Trophoblast cell (in vitro differentiated cells and primary cell): ENCODE data around the gene C1RL.
"Not testable (repeated sequence)": the region's sequence is repeated elsewhere in the genome, so short reads cannot be mapped to it uniquely, and the experiment has no call there.

Source experiments
- DNase-seq, 2 donors: peaks; one replicate each; pipeline ENCODE4 v3.0.0-alpha.2; 2016
- H2AFZ ChIP-seq: 2 replicates; pipeline ENCODE4 v1.6.1; 2013; ENCODE audit warnings: low read length, moderate library complexity, mild to moderate bottlenecking; ENCODE audit not compliant: insufficient read depth, poor library complexity
- H2AK5ac ChIP-seq: 2 replicates; pipeline ENCODE4 v1.6.1; 2013; ENCODE audit warnings: mild to moderate bottlenecking, low read length
- H2BK120ac ChIP-seq: 2 replicates; pipeline ENCODE4 v1.6.1; 2013; ENCODE audit warnings: low read length, mild to moderate bottlenecking, moderate library complexity; ENCODE audit not compliant: insufficient read depth, poor library complexity
- H2BK12ac ChIP-seq: 2 replicates; pipeline ENCODE4 v1.6.1; 2013; ENCODE audit warnings: mild to moderate bottlenecking, low read length, moderate library complexity
- H2BK5ac ChIP-seq: 2 replicates; pipeline ENCODE4 v1.6.1; 2013; ENCODE audit warnings: low read length, low read depth, moderate library complexity, mild to moderate bottlenecking; ENCODE audit not compliant: poor library complexity
- H3K14ac ChIP-seq: 2 replicates; pipeline ENCODE4 v1.6.1; 2013; ENCODE audit warnings: mild to moderate bottlenecking, low read length
- H3K18ac ChIP-seq: 2 replicates; pipeline ENCODE4 v1.6.1; 2013; ENCODE audit warnings: mild to moderate bottlenecking, low read length
- H3K23ac ChIP-seq: 2 replicates; pipeline ENCODE4 v1.6.1; 2013; ENCODE audit warnings: low read length
- H3K27ac ChIP-seq: 2 replicates; pipeline ENCODE4 v1.5.1; 2013; ENCODE audit warnings: low read depth, mild to moderate bottlenecking, inconsistent platforms, low read length, moderate library complexity
- H3K27me3 ChIP-seq: 2 replicates; pipeline ENCODE4 v1.6.1; 2013; ENCODE audit warnings: inconsistent platforms, mild to moderate bottlenecking, low read length, moderate library complexity; ENCODE audit not compliant: insufficient read depth
- H3K36me3 ChIP-seq, 2 experiments: 1 replicate in 1 of 2; 2 replicates in 1 of 2; pipeline ENCODE4 v1.6.1; 2013; ENCODE audit warnings: low read length in 2 of 2, mild to moderate bottlenecking in 2 of 2, moderate library complexity in 1 of 2; ENCODE audit not compliant: insufficient read depth in 2 of 2, control insufficient read depth in 1 of 2
- H3K4ac ChIP-seq: 2 replicates; pipeline ENCODE4 v1.6.1; 2013; ENCODE audit warnings: low read depth, mild to moderate bottlenecking, low read length, moderate library complexity
- H3K4me1 ChIP-seq, 2 experiments: 1 replicate in 1 of 2; 2 replicates in 1 of 2; pipeline ENCODE4 v1.6.1; 2013; ENCODE audit warnings: low read length in 2 of 2, mild to moderate bottlenecking in 2 of 2, moderate library complexity in 1 of 2; ENCODE audit not compliant: insufficient read depth in 2 of 2, control insufficient read depth in 1 of 2
- H3K4me2 ChIP-seq: 2 replicates; pipeline ENCODE4 v1.6.1; 2013; ENCODE audit warnings: inconsistent platforms, mild to moderate bottlenecking, low read length, moderate library complexity
- H3K4me3 ChIP-seq: 2 replicates; pipeline ENCODE4 v1.5.1; 2013; ENCODE audit warnings: mild to moderate bottlenecking, low read depth, low read length, inconsistent platforms
- H3K79me1 ChIP-seq: one replicate; pipeline ENCODE4 v1.6.1; 2013; ENCODE audit warnings: low read length
- H3K79me2 ChIP-seq: 2 replicates; pipeline ENCODE4 v1.6.1; 2013; ENCODE audit warnings: low read length, mild to moderate bottlenecking; ENCODE audit not compliant: control insufficient read depth, insufficient read depth, poor library complexity
- H3K9ac ChIP-seq: 2 replicates; pipeline ENCODE4 v1.6.1; 2013; ENCODE audit warnings: mild to moderate bottlenecking, low read length
- H3K9me3 ChIP-seq: 2 replicates; pipeline ENCODE4 v1.6.1; 2013; ENCODE audit warnings: low read depth, mild to moderate bottlenecking, control low read depth, inconsistent platforms, low read length; ENCODE audit not compliant: insufficient read depth
- H4K12ac ChIP-seq: 2 replicates; pipeline ENCODE4 v1.6.1; 2013; ENCODE audit warnings: low read depth, mild to moderate bottlenecking, low read length, moderate library complexity
- H4K8ac ChIP-seq: 2 replicates; pipeline ENCODE4 v1.6.1; 2013; ENCODE audit warnings: low read depth, mild to moderate bottlenecking, low read length, moderate library complexity
- H4K91ac ChIP-seq: one replicate; pipeline ENCODE4 v1.6.1; 2013; ENCODE audit warnings: low read depth, mild to moderate bottlenecking, low read length, moderate library complexity
- WGBS: extraction: QIAGEN DNeasy Blood & Tissue Kit; methylation state at CpG from one replicate; pipeline ENCODE4 v1.1.7; 2013; ENCODE audit warnings: missing lambda C conversion rate; ENCODE audit not compliant: insufficient read length, insufficient coverage; ENCODE audit errors: extremely low coverage; 5-methylcytosine and 5-hydroxymethylcytosine counted together

The C1RL gene

DNA sequence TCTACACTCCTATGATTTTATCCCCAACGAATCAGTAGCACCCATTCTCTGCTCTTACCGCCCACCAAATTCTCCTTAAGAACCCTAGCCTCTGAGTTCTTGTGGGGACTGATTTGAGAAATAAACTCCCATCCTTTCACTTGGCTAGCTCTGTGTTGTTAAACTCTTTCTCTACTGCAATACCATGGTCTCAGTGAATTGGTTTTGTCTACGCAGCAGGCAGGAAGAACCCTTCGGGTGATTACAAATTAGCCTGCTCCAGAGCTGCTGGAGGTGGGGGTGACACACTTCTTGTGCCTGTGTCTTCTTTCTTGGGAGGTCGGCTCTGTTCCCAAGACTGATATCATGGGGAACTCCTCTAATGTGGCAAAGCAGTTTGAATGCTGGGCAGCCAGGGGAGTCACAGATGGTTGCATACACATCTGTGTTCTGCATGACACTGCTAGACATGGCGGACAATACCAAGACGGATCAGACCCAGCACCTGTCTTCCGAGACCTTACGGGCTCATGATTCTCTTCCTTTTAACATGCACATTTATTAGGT is 50.1 kb downstream of the C1RL start:
- Histone ChIP-seq H3K4me3 (no peak overlapping the region), H2AK5ac (no peak overlapping the region), H3K4ac (no peak overlapping the region), H3K36me3 (no peaks in the 10 kb centered on the region), H3K14ac (no peak overlapping the region), H3K23ac (no peak overlapping the region), H3K18ac (no peak overlapping the region), H2BK12ac (no peak overlapping the region), H3K79me1 (no peaks in the 10 kb centered on the region), H3K4me2 (no peak overlapping the region), H2AFZ (no peak overlapping the region), H3K9me3 (no peaks in the 10 kb centered on the region), H3K27me3 (no peaks in the 10 kb centered on the region), H3K4me1 (no peaks in the 10 kb centered on the region), H3K27ac (no peak overlapping the region), H4K12ac (no peak overlapping the region), H2BK120ac (no peak overlapping the region), H4K8ac (no peak overlapping the region), H3K9ac (no peak overlapping the region), H2BK5ac (no peak overlapping the region), H4K91ac (no peak overlapping the region), H3K79me2 (no peaks in the 10 kb centered on the region)
- no CpG with 5 or more reads among the region's 9 CpGs for WGBS
- DNase-seq, result no peak

DNA sequence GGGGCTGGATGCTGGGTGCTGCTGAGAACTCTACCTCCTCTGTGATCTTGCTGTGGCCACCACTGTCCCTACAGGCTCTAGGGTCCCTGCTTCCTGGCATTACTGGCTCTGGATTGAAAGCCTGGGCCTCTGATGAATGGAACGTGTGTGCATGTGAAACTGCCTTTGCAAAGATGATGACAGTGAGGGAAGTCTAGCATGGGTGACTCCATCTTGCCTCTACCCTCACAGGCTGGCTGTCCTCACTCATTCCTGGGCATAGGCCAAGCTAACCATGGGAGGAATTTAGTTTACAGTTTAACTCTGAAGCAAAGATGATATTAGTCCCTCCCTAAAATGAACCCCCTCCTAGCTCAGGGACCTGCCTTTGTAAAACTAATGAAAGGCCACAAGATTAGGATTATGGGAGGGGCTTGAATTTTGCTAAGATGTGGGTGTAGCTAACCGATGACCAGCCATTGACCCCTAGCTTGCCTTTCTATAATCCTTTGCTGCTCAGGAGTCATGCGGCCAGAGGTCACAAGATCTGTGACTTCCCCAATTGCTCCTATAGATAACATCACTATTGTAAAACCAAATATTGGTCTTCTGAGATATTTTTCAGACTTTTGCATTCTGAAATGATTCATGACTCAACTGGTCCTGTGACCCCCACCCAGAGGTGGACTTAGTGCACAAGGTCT is 50.7 kb downstream of the C1RL start:
- Histone ChIP-seq H2AK5ac (no peak overlapping the region), H2BK120ac (no peak overlapping the region), H4K8ac (no peak overlapping the region), H3K18ac (no peak overlapping the region), H2BK12ac (no peak overlapping the region), H3K14ac (no peak overlapping the region), H3K27ac (no peak overlapping the region), H3K4ac (no peak overlapping the region), H4K91ac (no peak overlapping the region), H3K79me2 (no peaks in the 10 kb centered on the region), H3K9ac (no peak overlapping the region), H3K4me2 (no peak overlapping the region), H2BK5ac (no peak overlapping the region), H3K9me3 (no peaks in the 10 kb centered on the region), H4K12ac (no peak overlapping the region), H3K27me3 (no peaks in the 10 kb centered on the region), H3K79me1 (no peaks in the 10 kb centered on the region), H3K4me1 (no peaks in the 10 kb centered on the region), H3K36me3 (no peaks in the 10 kb centered on the region), H3K23ac (no peak overlapping the region), H2AFZ (no peak overlapping the region), H3K4me3 (no peak overlapping the region)
- peak in 1 of 2 donors; percentile 21 for DNase-seq
- WGBS, result no CpG with 5 or more reads among the region's 3 CpGs

DNA sequence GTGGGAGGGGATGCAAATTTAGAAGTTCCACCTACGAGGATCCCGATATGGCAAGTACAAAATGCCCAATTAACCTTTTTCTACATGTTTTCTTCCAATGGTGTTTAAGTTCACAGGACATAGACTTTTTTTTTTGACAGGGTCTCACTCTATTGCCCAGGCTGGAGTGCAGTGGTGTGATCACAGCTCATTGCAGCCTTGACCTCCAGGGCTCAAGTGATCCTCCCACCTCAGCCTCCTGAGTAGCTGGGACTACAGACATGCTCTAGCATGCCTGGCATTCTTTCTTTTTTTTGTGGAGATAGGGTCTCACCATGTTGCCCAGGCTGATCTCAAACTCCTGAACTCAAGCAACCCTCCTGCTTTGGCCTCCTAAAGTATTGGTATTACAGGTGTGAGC is 53.3 kb downstream of the C1RL start:
- H4K8ac ChIP-seq, H4K12ac ChIP-seq, H2BK12ac ChIP-seq, H3K79me1 ChIP-seq, H3K36me3 ChIP-seq, H3K4me1 ChIP-seq, H2AFZ ChIP-seq, H2BK5ac ChIP-seq, H2AK5ac ChIP-seq, H3K27me3 ChIP-seq, H3K18ac ChIP-seq, H3K79me2 ChIP-seq, H3K23ac ChIP-seq, H3K4me2 ChIP-seq, H3K4me3 ChIP-seq, H3K9ac ChIP-seq, DNase-seq, H4K91ac ChIP-seq, H3K9me3 ChIP-seq, H2BK120ac ChIP-seq, H3K14ac ChIP-seq, H3K27ac ChIP-seq, H3K4ac ChIP-seq: not testable (repeated sequence)
- no CpG with 5 or more reads among the region's 2 CpGs for whole genome bisulfite sequencing

DNA sequence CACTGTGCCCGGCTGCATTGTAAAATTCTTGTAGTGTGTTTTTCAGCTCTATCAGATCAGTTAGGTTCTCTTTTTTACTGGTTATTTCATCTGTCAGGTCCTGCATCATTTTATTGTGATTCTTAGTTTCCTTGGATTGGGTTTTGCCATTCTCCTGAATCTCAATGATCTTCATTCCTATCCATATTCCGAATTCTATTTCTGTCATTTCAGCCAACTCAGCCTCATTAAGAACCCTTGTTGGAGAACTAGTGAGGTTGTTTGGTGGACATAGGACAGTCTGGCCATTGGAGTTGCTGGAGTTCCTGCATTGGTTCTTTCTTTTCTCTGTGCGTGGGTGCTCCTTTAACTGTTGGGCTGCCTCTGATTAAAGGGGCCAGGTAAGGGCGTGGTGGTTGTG is 54.1 kb downstream of the C1RL start:
- H3K4me1 ChIP-seq, result no peaks in the 10 kb centered on the region
- no peak overlapping the region for H3K4me2 ChIP-seq
- H3K23ac ChIP-seq, result no peak overlapping the region
- no peak overlapping the region for H3K18ac ChIP-seq
- no peak overlapping the region for H4K91ac ChIP-seq
- H3K36me3 ChIP-seq, result no peaks in the 10 kb centered on the region
- H3K27me3 ChIP-seq, result no peaks in the 10 kb centered on the region
- H3K27ac ChIP-seq, result no peak overlapping the region
- no peak overlapping the region for H2BK5ac ChIP-seq
- no peaks in the 10 kb centered on the region for H3K9me3 ChIP-seq
- H2AFZ ChIP-seq, result no peak overlapping the region
- H3K4ac ChIP-seq, result no peak overlapping the region
- H4K8ac ChIP-seq, result no peak overlapping the region
- no peak overlapping the region for H3K4me3 ChIP-seq
- DNase-seq, result no peak
- no peak overlapping the region for H2BK12ac ChIP-seq
- no peak overlapping the region for H2BK120ac ChIP-seq
- no peak overlapping the region for H4K12ac ChIP-seq
- H3K14ac ChIP-seq, result no peak overlapping the region
- H3K79me2 ChIP-seq, result no peaks in the 10 kb centered on the region
- no peak overlapping the region for H3K9ac ChIP-seq
- H2AK5ac ChIP-seq, result no peak overlapping the region
- no peaks in the 10 kb centered on the region for H3K79me1 ChIP-seq
- WGBS, result no CpG with 5 or more reads among the region's 4 CpGs
